GM21576 (cell line): ENCODE measurements around the gene CHRM1.
"Not testable (repeated sequence)": the region's sequence is repeated elsewhere in the genome, so short reads cannot be mapped to it uniquely, and the experiment has no call there.

Source experiments
- ATAC-seq: cut with Tn5 transposase; IDR thresholded peaks from one replicate; pipeline ENCODE4 v1.9.1; 2021; ENCODE audit warnings: mild to moderate bottlenecking, moderate library complexity; ENCODE audit not compliant: unreplicated experiment

The CHRM1 gene

DNA sequence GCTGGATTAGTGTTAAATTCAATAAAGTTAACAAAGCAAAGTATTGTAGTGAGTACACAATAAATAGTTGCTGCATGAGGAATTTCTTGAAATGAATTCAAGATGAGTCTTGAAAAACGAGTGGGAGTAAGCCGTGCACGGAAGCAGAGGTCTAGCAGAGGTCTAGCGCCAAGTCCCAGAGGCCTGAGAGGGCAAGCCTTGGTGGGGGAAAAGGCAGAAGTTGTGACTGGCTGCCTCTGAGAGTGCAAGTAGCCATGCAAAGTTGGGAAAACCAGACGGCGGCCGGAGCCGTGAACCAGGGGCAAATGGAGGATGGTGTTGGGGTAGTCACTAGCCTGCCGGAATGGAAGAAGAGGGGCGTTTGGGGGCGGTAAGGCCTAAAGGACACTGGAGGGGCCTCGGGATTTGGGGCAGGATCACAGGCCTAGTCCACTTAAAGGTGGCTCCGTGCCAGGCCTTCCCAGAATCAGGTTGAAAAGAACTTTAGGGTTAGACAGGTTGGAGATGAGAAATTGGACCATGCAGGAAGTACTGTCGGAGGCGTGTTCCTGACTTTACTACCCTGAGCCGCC, 40.8 kb downstream of the CHRM1 start:
- ATAC-seq, result peak; percentile 13

DNA sequence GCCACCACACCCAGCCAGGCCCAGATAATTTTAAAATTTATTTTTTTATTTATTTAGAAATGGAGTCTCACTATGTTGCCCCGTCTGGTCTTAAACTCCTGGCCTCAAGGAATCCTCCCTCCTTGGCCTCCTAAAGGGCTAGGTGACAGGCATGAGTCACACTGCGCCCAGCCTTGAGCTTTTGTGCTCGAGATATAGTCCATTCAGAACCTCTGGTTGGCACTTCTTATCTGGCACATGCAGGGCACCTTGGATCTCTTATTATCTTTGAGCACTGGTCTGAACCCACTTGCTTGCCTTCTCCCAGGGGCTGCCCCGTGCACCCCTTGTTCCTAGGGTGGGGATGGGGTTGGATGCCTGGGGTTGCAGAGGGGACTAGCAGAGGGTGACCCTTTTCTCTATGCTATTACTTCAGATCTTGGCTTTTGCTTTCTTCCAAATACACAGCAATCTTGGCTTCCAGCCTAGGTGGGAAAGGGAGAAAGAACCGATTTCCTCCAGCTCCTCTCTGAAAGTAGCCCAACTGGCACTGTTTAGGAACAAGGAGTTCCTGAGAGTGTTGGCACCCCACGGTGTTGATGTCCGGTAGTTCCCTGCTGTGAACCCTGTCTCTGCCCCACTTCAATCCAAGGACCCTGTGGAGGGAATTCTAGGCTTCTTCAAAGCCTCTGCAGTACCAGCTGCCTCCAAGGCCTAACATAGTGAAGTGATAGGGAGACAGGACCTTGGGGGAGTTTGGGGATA, 41.8 kb downstream of the CHRM1 start:
- no peak for ATAC-seq

DNA sequence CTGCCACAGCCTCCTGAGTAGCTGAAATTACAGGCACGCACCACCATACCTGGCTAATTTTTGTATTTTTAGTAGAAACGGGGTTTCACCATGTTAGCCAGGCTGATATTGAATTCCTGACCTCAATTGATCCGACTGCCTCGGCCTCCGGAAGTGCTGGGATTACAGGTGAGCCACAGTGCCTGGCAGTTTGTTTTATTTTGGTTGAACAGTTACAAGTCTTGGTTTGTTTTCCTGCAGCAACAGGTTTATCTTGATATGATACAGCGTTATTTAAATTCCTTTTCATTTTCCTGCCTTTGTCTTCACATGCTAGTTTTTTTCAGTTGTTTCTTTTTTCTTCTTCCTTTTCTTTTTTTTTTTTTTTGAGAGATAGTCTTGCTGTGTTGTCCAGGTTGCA, 44.5 kb downstream of the CHRM1 start:
- no peak for ATAC-seq

DNA sequence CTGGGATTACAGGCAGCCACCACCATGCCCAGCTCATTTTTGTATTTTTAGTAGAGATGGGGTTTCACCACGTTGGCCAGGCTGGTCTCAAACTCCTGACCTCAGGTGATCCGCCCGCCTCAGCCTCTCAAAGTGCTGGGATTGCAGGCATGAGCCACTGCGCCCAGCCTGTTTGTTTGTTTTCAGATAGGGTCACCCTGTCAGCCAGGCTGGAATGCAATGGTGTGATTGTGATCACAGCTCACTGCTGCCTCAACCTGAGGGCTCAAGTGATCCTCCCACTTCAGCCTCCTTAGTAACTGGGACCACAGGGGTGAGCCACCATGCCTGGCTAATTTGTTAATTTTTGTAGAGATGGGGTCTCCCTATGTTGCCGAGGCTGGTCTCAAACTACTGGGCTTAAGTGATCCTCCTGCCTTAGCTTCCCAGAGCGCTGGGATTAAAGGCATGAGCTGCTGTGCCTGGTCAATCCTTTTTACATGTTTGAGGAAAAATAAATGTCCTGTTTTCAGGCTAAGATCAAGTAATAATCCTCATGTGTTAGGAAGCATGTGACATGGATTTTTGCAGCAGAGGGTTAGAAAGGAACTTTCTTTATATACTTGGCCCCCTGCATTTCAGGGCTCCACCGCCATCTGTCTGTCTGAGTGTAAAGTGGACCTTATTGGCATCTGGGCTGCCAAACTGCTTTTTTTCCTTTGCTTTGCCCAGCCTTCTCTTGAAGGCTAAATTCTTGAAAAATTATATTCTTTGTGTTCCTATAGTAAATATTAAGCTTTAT, 45.3 kb downstream of the CHRM1 start:
- no peak for ATAC-seq

DNA sequence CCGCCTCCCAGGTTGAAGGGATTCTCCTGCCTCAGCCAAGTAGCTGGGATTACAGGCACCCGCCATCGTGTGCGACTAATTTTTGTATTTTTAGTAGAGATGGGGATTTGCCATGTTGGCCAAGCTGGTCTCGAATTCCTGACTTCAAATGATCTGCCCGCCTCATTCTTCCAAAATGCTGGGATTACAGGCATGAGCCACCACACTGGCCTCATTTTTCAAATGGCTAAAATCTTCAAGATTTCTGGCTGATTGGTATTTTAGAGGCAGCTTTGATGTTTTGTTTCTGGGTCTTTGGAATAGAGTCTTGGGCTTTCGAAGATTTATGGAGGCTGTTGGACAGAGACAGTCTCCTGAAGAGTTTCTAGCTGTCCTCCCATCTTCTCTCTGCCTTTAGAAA, 46.3 kb downstream of the CHRM1 start:
- ATAC-seq, result no peak

DNA sequence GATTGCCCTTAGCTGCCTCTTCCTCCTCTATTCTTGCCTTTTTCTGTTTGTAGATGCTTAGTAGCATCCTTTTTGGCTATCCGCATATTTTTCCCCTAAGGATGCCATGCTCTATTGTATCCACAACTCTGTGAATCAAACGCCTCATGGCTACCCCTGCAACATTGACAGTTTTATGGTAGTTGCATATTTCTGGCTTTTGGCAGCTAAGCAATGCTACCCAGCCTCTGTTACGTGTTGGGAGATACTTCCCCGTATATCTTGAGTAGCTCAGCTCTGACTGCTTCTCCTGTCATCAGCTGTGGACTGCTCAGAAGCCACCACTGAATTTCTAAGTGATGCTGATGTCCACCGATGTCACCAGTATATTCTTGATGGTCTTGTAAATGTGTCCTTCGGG, 55.5 kb downstream of the CHRM1 start:
- no peak for ATAC-seq

DNA sequence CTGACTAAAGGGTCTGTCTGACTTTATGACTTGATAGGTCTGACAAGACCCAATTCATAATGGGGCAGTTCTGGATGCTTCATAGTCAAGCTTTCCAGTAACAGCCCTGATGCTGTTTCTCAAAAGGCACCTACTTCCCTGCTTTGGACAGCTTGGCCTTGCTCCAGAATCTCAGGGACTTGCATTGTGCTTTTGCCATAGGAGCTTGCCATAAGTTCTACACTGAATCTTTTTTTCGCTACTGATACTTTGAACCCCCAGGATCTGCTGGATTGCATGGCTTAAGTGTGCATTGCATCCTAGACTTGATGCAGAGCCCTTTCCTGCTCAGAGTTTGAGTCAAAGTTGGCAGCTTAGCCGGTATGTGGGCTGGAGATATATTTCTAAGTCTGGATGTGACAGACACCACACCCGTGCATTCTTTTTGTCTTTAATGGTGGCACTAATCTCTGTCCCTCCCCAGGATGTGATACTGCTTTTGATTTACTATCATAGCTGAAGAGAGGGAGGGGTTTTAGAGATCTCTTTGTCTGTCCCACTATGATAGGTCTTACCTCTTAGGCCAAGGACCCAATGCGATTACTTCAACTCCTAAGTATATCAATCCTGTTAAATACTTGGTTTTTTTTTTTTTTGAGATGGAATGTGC, 57.4 kb downstream of the CHRM1 start:
- ATAC-seq, result no peak

DNA sequence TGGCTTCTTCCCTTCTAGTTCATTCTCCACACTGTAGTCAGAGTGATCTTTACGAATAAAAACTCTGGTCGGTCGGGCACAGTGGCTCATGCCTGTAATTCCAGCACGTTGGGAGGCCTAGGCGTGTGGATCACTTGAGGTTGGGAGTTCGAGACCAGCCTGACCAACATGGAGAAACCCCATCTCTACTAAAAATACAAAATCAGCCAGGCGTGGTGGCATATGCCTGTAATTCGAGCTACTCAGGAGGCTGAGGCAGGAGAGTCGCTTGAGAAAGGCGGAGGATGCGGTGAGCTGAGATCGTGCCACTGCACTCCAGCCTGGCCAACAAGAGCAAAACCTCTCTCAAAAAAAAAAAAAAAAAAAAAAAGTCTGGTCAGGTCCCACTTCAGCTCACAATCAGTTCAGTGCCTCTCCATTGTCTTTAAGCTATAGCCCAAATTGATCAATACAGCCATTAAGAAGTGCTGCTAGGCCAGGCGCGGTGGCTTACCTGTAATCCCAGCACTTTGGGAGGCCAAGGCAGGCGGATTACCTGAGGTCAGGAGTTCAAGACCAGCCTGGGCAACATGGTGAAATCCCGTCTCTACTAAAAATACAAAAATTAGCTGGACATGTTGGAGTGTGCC, 59.5 kb downstream of the CHRM1 start:
- not testable (repeated sequence) for ATAC-seq

DNA sequence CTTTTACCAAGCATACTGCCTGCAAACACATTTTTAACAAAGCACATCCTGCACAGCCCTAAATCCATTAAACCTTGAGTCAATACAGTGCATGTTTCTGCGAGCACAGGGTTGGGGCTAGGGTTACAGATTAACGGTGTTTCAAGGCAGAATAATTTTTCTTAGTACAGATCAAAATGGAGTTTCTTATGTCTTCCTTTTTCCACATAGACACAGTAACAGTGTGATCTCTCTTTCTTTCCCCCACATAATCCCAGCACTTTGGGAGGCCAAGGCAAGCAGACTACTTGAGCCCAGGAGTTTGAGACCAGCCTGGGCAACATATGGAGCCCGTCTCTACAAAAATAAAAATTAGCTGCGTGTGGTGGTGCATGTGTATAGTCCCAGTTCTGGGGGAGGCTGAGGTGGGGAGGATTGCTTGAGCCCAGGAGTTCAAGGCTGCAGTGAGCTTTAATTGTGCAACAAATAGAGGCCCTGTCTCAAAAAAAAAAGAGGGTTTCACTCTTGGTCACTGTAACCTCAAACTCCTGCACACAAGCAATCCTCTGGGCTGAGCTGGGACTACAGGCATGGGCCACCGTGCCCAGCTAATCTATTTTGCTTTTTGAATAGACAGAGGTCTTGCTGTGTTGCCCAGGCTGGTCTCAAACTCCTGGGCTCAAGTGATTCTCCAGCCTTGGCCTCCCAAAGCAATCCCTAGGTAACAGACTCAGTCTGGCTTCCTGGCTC, 60.2 kb downstream of the CHRM1 start:
- ATAC-seq, result no peak

DNA sequence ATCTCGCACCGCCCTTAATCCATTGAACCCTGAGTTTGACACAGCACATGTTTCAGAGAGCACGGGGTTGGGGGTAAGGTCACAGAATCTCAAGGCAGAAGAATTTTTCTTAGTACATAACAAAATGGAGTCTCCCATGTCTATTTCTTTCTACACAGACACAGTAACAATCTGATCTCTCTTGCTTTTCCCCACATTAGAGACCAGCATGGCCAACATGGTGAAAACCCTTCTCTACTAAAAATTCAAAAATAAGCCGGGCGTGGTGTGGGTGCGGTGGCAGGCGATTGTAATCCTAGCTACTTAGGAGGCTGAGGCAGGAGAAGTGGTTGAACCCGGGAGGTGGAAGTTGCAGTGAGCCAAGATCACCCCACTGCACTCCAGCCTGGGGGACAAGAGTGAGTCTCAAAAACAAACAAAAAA, 61.9 kb downstream of the CHRM1 start:
- ATAC-seq, result not testable (repeated sequence)
